GM21423 (cell line): ENCODE results near the gene KIF26B.

Experiments
- ATAC-seq: cut with Tn5 transposase; IDR thresholded peaks from one replicate; pipeline ENCODE4 v1.9.1; 2021; ENCODE audit warnings: mild to moderate bottlenecking, moderate library complexity; ENCODE audit not compliant: unreplicated experiment

The KIF26B gene

GRCh38 chr1:245484176-245484575, 329.4 kb downstream of the KIF26B start:
- ATAC-seq, result no peak

GRCh38 chr1:245485996-245486395, 331.2 kb downstream of the KIF26B start:
- ATAC-seq, result no peak

GRCh38 chr1:245486775-245487470, 332.1 kb downstream of the KIF26B start:
- no peak for ATAC-seq

- no peak for ATAC-seq
Measured at GRCh38 chr1:245488346-245489129, 333.8 kb downstream of the KIF26B start.

GRCh38 chr1:245489838-245490237, 335.1 kb downstream of the KIF26B start:
- ATAC-seq, result no peak

- ATAC-seq, result no peak
Measured at GRCh38 chr1:245493029-245493428, 338.2 kb downstream of the KIF26B start.

- ATAC-seq, result no peak
Measured at GRCh38 chr1:245495681-245496080, 340.9 kb downstream of the KIF26B start.

GRCh38 chr1:245500546-245500945, 345.8 kb downstream of the KIF26B start:
- ATAC-seq, result no peak

GRCh38 chr1:245501633-245502032, 346.8 kb downstream of the KIF26B start:
- ATAC-seq, result no peak

- ATAC-seq, result no peak
Measured at GRCh38 chr1:245503548-245503947, 348.8 kb downstream of the KIF26B start.

GRCh38 chr1:245510144-245510543, 355.4 kb downstream of the KIF26B start:
- no peak for ATAC-seq

GRCh38 chr1:245512181-245512888, 357.6 kb downstream of the KIF26B start:
- ATAC-seq, result no peak

GRCh38 chr1:245512980-245513578, 358.3 kb downstream of the KIF26B start:
- no peak for ATAC-seq

- ATAC-seq, result no peak
Measured at GRCh38 chr1:245516284-245516759, 361.5 kb downstream of the KIF26B start.

GRCh38 chr1:245520611-245521010, 365.8 kb downstream of the KIF26B start:
- no peak for ATAC-seq

GRCh38 chr1:245526141-245526540, 371.4 kb downstream of the KIF26B start:
- no peak for ATAC-seq

- no peak for ATAC-seq
Measured at GRCh38 chr1:245528258-245528635, 373.5 kb downstream of the KIF26B start.

- no peak for ATAC-seq
Measured at GRCh38 chr1:245530937-245531336, 376.2 kb downstream of the KIF26B start.

GRCh38 chr1:245537992-245538391, 383.2 kb downstream of the KIF26B start:
- ATAC-seq, result no peak

GRCh38 chr1:245538671-245539070, 383.9 kb downstream of the KIF26B start:
- ATAC-seq, result no peak

- no peak for ATAC-seq
Measured at GRCh38 chr1:245541369-245541768, 386.6 kb downstream of the KIF26B start.
